ENCODE results near the gene SLC1A3. TPM values are rescaled to one million over a fixed set of nuclear protein-coding genes. Genes with fewer than 3 reads are reported as not detected.

SLC1A3 gene
- total and polyA plus RNA-seq, 8 donors, result 0.76 to 29.7 (median 3.1) TPM

- TF ChIP-seq POLR2A (IDR thresholded peaks at IDR 0.05) (no peak), CTCF (IDR thresholded peaks at IDR 0.05) (no peak), EP300 (IDR thresholded peaks at IDR 0.05) (no peak), POLR2AphosphoS5 (IDR thresholded peaks at IDR 0.05) (no peak)
- no peak for DNase-seq
- Histone ChIP-seq H3K4me3 (no peak overlapping the region), H3K27ac (no peak overlapping the region), H3K27me3 (no peaks in the 10 kb centered on the region), H3K4me1 (no peaks in the 10 kb centered on the region), H3K36me3 (no peaks in the 10 kb centered on the region), H3K9me3 (peaks cover 0 to 10% (median 6%) of the 10 kb centered on the region in 4 donors)
- 58 to 69% (median 61%) methylated on average over 4 of the region's 4 CpGs for WGBS, 5 donors
- intact Hi-C loops (cut with DNase I; ENCODE audit: low total_unique reads), result no loop called here
These were observed 100.3 kb downstream of the SLC1A3 start for GRCh38 chr5:36706662-36707061.

GRCh38 chr5:36708996-36709395 lies 102.6 kb downstream of the SLC1A3 start:
- 80 to 83% (median 82%) methylated on average over 5 of the region's 5 CpGs for WGBS, 5 donors
- Histone ChIP-seq H3K4me1 (no peaks in the 10 kb centered on the region), H3K27me3 (no peaks in the 10 kb centered on the region), H3K4me3 (no peak overlapping the region), H3K36me3 (no peaks in the 10 kb centered on the region), H3K9me3 (peaks cover 0 to 10% (median 6%) of the 10 kb centered on the region in 4 donors), H3K27ac (no peak overlapping the region)
- no peak for TF ChIP-seq POLR2AphosphoS5 (IDR thresholded peaks at IDR 0.05)
- TF ChIP-seq POLR2A (IDR thresholded peaks at IDR 0.05), result no peak
- no peak for TF ChIP-seq EP300 (IDR thresholded peaks at IDR 0.05)
- TF ChIP-seq CTCF (IDR thresholded peaks at IDR 0.05), result no peak
- DNase-seq, result no peak
- intact Hi-C loops (cut with DNase I; ENCODE audit: low total_unique reads), result no loop called here

- Histone ChIP-seq H3K36me3 (no peaks in the 10 kb centered on the region), H3K4me3 (no peak overlapping the region), H3K4me1 (no peaks in the 10 kb centered on the region), H3K27me3 (no peaks in the 10 kb centered on the region), H3K27ac (no peak overlapping the region), H3K9me3 (peaks cover 0 to 10% (median 6%) of the 10 kb centered on the region in 4 donors)
- TF ChIP-seq POLR2A (IDR thresholded peaks at IDR 0.05) (no peak), EP300 (IDR thresholded peaks at IDR 0.05) (no peak), CTCF (IDR thresholded peaks at IDR 0.05) (no peak), POLR2AphosphoS5 (IDR thresholded peaks at IDR 0.05) (no peak)
- WGBS, 5 donors, result 55 to 83% (median 70%) methylated on average over 3 of the region's 3 CpGs
- no peak for DNase-seq
- intact Hi-C loops (cut with DNase I; ENCODE audit: low total_unique reads), result no loop called here
These were observed 103.6 kb downstream of the SLC1A3 start for GRCh38 chr5:36710039-36710438.

- no peak for DNase-seq
- no peak for TF ChIP-seq CTCF (IDR thresholded peaks at IDR 0.05)
- TF ChIP-seq EP300 (IDR thresholded peaks at IDR 0.05), result no peak
- no peak for TF ChIP-seq POLR2A (IDR thresholded peaks at IDR 0.05)
- TF ChIP-seq POLR2AphosphoS5 (IDR thresholded peaks at IDR 0.05), result no peak
- Histone ChIP-seq H3K27ac (no peak overlapping the region), H3K36me3 (no peaks in the 10 kb centered on the region), H3K27me3 (no peaks in the 10 kb centered on the region), H3K4me1 (no peaks in the 10 kb centered on the region), H3K9me3 (peaks cover 0 to 5% (median under 1%) of the 10 kb centered on the region in 4 donors), H3K4me3 (no peak overlapping the region)
- intact Hi-C loops (cut with DNase I; ENCODE audit: low total_unique reads), result no loop called here
- 61 to 65% (median 64%) methylated on average over 3 of the region's 3 CpGs for WGBS, 5 donors
These were observed 106.3 kb downstream of the SLC1A3 start for GRCh38 chr5:36712706-36713105.

Data from stomach (tissue), 9 donors.